ENCODE measurements around the gene CCL26.

GRCh38 chr7:75776295-75776971, 4.4 kb upstream of the CCL26 start:
- TF ChIP-seq CTCF (IDR thresholded peaks at IDR 0.05): no peak
- TF ChIP-seq POLR2A (IDR thresholded peaks at IDR 0.05): no peak
- no peak for TF ChIP-seq POLR2AphosphoS5 (IDR thresholded peaks at IDR 0.05)
